ENCODE results near the gene PRPF18. TPM values are rescaled to one million over a fixed set of nuclear protein-coding genes. Genes with fewer than 3 reads are reported as not detected.

The PRPF18 gene
- total and polyA plus RNA-seq, 2 of the 4 experiments (the other 2 are of a cell fraction): 10.0 to 16.9 TPM

Other genes starting within 250 kb of the PRPF18 start
- 46.9 and 69.4 TPM in 2 replicates for gene SEPHS1, start 238.7 kb upstream of the PRPF18 start, total RNA-seq (2012; rRNA removed)
- 39.4 and 40.4 TPM in 2 replicates for gene SEPHS1, start 238.7 kb upstream of the PRPF18 start, polyA plus RNA-seq (2012; rRNA removed)
- 2.3 and 3.1 TPM in 2 replicates for gene BEND7, start 58.0 kb upstream of the PRPF18 start, total RNA-seq (2012; rRNA removed)
- gene BEND7, start 58.0 kb upstream of the PRPF18 start, polyA plus RNA-seq (2012; rRNA removed): 2.5 and 3.5 TPM in 2 replicates

Measured in IMR-90 (cell line).